ENCODE results near the gene PLXNA2.

- TF ChIP-seq, protein P1, sequence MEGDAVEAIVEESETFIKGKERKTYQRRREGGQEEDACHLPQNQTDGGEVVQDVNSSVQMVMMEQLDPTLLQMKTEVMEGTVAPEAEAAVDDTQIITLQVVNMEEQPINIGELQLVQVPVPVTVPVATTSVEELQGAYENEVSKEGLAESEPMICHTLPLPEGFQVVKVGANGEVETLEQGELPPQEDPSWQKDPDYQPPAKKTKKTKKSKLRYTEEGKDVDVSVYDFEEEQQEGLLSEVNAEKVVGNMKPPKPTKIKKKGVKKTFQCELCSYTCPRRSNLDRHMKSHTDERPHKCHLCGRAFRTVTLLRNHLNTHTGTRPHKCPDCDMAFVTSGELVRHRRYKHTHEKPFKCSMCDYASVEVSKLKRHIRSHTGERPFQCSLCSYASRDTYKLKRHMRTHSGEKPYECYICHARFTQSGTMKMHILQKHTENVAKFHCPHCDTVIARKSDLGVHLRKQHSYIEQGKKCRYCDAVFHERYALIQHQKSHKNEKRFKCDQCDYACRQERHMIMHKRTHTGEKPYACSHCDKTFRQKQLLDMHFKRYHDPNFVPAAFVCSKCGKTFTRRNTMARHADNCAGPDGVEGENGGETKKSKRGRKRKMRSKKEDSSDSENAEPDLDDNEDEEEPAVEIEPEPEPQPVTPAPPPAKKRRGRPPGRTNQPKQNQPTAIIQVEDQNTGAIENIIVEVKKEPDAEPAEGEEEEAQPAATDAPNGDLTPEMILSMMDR (IDR thresholded peaks at IDR 0.05): no peak
- TF ChIP-seq POLR2A (IDR thresholded peaks at IDR 0.05): no peak
Observed at GRCh38 chr1:208134491-208134890, 109.7 kb downstream of the PLXNA2 start.

All from esophagus squamous epithelium (tissue), 4 donors.